Psoas muscle (tissue), 8 donors: Measurements from ENCODE around the gene PHOSPHO1. TPM values are rescaled to one million over a fixed set of nuclear protein-coding genes. Genes with fewer than 3 reads are reported as not detected.

Experiments
- ATAC-seq, 4 donors: fragments of 200-7000 bp; cut with Tn5 transposase; one replicate each; pipeline ENCODE4 v1.9.1; 2020; ENCODE audit warnings: moderate library complexity in 3 of 4, mild to moderate bottlenecking in 2 of 4
- DNase-seq, 2 donors: peaks; one replicate each; pipeline ENCODE4 v3.0.0-alpha.2; 2020
- H3K27ac ChIP-seq: fragments of 200-600 bp; one replicate; pipeline ENCODE4 v1.8.0; 2022
- H3K27me3 ChIP-seq, 3 donors: fragments of 200-600 bp in 1 of 3; one replicate each; pipeline versions ENCODE4 v1.6.1 to v1.8.0; 2013 to 2022; ENCODE audit warnings: low read length in 2 of 3, mild to moderate bottlenecking in 2 of 3, moderate library complexity in 1 of 3; ENCODE audit not compliant: insufficient read depth in 3 of 3
- H3K36me3 ChIP-seq, 2 donors: fragments of 200-600 bp in 1 of 2; one replicate each; pipeline versions ENCODE4 v1.6.1 to v1.8.0; 2013 to 2022; ENCODE audit warnings: low read depth in 1 of 2, mild to moderate bottlenecking in 1 of 2, moderate library complexity in 1 of 2; ENCODE audit not compliant: insufficient read depth in 1 of 2
- H3K4me1 ChIP-seq: fragments of 200-600 bp; one replicate; pipeline ENCODE4 v1.8.0; 2022
- H3K4me3 ChIP-seq: fragments of 200-600 bp; one replicate; pipeline ENCODE4 v1.8.0; 2022; ENCODE audit warnings: mild to moderate bottlenecking
- H3K9me3 ChIP-seq: fragments of 200-600 bp; one replicate; pipeline ENCODE4 v1.8.0; 2022
- WGBS, 3 donors: extraction: QIAGEN DNeasy Blood & Tissue Kit; methylation state at CpG; one replicate each; pipeline versions ENCODE4 v1.1.6 to v1.1.7; 2013; 5-methylcytosine and 5-hydroxymethylcytosine counted together
- intact Hi-C, 2 donors: fragments of 100-400 bp; cut with DNase I; formaldehyde crosslinking; loops; one replicate each; pipeline versions ENCODE4 v1.11.0 to v1.14.2; 2022
- polyA plus RNA-seq, 3 donors: library from polyadenylated mRNA; stranded (reverse); fragments of 200-250 nt; gene quantifications; one replicate each; pipeline ENCODE4 v1.2.3, GENCODE V29; 2013
- total RNA-seq, 4 donors: library from RNA; stranded (reverse); fragmentation: NEBNext Ultra II Directional in 2 of 4; extraction: Animal tissue kit (Norgen Biotek cat#: 25700) in 2 of 4; gene quantifications; one replicate each; pipeline versions ENCODE4 v1.2.1 to v1.2.4, GENCODE V29; 2021 to 2023
- TF ChIP-seq, protein P1 (sequence below): fragments of 200-600 bp; IDR thresholded peaks from one replicate; pipeline ENCODE4 v1.8.0; 2022; ENCODE audit warnings: antibody characterized with exemption
- donor health status: healthy with polysubstance abuse.
- donor health status: DM: no; HTN: no; CAD: no; lungs with moderate emphysema.
- donor health status: Bipolar disorder and iron deficiency.
- donor health status: healthy.
- donor health status: DM: yes; HTN: yes; CAD: no.
- donor health status: DM: no; HTN: no; CAD: no.
- donor health status: DM: no; HTN: no; CAD: no.
- donor health status: DM: yes; HTN: yes; CAD: no.

The PHOSPHO1 gene
- total and polyA plus RNA-seq, 7 donors, result 0.30 to 4.2 (median 0.70) TPM

- Histone ChIP-seq H3K36me3 (no peaks in the 10 kb centered on the region), H3K9me3 (no peaks in the 10 kb centered on the region), H3K27ac (no peak overlapping the region), H3K4me1 (peaks cover 6% of the 10 kb centered on the region), H3K4me3 (no peak overlapping the region), H3K27me3 (no peaks in the 10 kb centered on the region)
- intact Hi-C loops, result no loop called here
- DNase-seq (peak; percentile 45 to 83), ATAC-seq (peak; percentile 58 to 95 (median 92))
- WGBS, 3 donors, result 3 to 8% (median 7%) methylated on average over 10 of the region's 10 CpGs
- TF ChIP-seq, protein P1, sequence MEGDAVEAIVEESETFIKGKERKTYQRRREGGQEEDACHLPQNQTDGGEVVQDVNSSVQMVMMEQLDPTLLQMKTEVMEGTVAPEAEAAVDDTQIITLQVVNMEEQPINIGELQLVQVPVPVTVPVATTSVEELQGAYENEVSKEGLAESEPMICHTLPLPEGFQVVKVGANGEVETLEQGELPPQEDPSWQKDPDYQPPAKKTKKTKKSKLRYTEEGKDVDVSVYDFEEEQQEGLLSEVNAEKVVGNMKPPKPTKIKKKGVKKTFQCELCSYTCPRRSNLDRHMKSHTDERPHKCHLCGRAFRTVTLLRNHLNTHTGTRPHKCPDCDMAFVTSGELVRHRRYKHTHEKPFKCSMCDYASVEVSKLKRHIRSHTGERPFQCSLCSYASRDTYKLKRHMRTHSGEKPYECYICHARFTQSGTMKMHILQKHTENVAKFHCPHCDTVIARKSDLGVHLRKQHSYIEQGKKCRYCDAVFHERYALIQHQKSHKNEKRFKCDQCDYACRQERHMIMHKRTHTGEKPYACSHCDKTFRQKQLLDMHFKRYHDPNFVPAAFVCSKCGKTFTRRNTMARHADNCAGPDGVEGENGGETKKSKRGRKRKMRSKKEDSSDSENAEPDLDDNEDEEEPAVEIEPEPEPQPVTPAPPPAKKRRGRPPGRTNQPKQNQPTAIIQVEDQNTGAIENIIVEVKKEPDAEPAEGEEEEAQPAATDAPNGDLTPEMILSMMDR, result no peak
Observed at GRCh38 chr17:49249292-49249794, 18.8 kb upstream of the PHOSPHO1 start.

- intact Hi-C loops, result no loop called here
- DNase-seq, result no peak
- H3K4me3 ChIP-seq, result no peak overlapping the region
- no peaks in the 10 kb centered on the region for H3K9me3 ChIP-seq
- no peak overlapping the region for H3K27ac ChIP-seq
- H3K27me3 ChIP-seq, result no peaks in the 10 kb centered on the region
- no peaks in the 10 kb centered on the region for H3K36me3 ChIP-seq
- no peak for ATAC-seq
- peaks cover 6% of the 10 kb centered on the region for H3K4me1 ChIP-seq
- TF ChIP-seq, protein P1, result no peak
- 91 to 96% (median 92%) methylated on average over 7 of the region's 7 CpGs for WGBS, 3 donors
Observed at GRCh38 chr17:49247944-49248343, 17.4 kb upstream of the PHOSPHO1 start.

DNA sequence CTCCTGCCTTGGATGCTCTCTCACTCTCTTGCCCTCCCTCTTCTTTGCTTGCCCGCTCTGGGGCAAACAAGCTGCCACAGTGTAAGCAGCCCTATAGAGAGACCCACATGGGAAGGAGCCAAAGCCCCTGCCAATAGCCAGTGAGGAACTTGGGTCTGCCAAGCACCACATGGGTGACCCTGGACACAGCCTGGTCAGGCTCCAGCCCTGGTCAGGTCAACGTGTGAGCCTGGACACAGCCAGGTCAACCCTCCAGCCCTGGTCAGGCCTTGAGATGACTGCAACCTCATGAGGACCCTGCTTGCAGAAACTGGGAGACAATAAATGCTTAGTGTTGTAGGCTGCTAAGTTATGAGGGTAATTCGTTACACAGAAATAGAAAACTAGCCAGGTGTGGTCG is 14.3 kb upstream of the PHOSPHO1 start:
- no peaks in the 10 kb centered on the region for H3K9me3 ChIP-seq
- no peak for DNase-seq
- no peaks in the 10 kb centered on the region for H3K36me3 ChIP-seq
- 81 to 93% (median 85%) methylated on average over 4 of the region's 4 CpGs for WGBS, 3 donors
- no peaks in the 10 kb centered on the region for H3K27me3 ChIP-seq
- H3K4me1 ChIP-seq, result peaks cover 6% of the 10 kb centered on the region
- TF ChIP-seq, protein P1, result no peak
- intact Hi-C loops, result no loop called here
- no peak overlapping the region for H3K4me3 ChIP-seq
- ATAC-seq, result no peak
- H3K27ac ChIP-seq, result no peak overlapping the region

GRCh38 chr17:49242813-49243212 is 12.2 kb upstream of the PHOSPHO1 start:
- TF ChIP-seq, protein P1, result no peak

GRCh38 chr17:49241692-49242397 is 11.3 kb upstream of the PHOSPHO1 start:
- Histone ChIP-seq H3K27me3 (no peaks in the 10 kb centered on the region), H3K9me3 (no peaks in the 10 kb centered on the region), H3K4me3 (no peak overlapping the region), H3K36me3 (no peaks in the 10 kb centered on the region), H3K4me1 (no peaks in the 10 kb centered on the region), H3K27ac (no peak overlapping the region)
- TF ChIP-seq, protein P1, result no peak
- 78 to 80% (median 80%) methylated on average over 9 of the region's 9 CpGs for WGBS, 3 donors
- ATAC-seq (no peak), DNase-seq (no peak)
- intact Hi-C loops, result no loop called here

More at GRCh38 chr17:49242813-49243212, 12.2 kb upstream of the PHOSPHO1 start:
- intact Hi-C loops, result no loop called here
- ATAC-seq, result no peak
- no peaks in the 10 kb centered on the region for H3K27me3 ChIP-seq
- no peak overlapping the region for H3K4me3 ChIP-seq
- no peaks in the 10 kb centered on the region for H3K4me1 ChIP-seq
- H3K36me3 ChIP-seq, result no peaks in the 10 kb centered on the region
- H3K27ac ChIP-seq, result no peak overlapping the region
- no peaks in the 10 kb centered on the region for H3K9me3 ChIP-seq
- 92 to 98% (median 95%) methylated on average over 5 of the region's 5 CpGs for WGBS, 3 donors
- DNase-seq, result no peak
